ENCODE data around the gene MAGI2. TPM values are rescaled to one million over a fixed set of nuclear protein-coding genes. Genes with fewer than 3 reads are reported as not detected.

MAGI2 gene
- total RNA-seq, 4 donors from 2014 or later, result 0.90 to 2.4 (median 0.99) TPM

DNA sequence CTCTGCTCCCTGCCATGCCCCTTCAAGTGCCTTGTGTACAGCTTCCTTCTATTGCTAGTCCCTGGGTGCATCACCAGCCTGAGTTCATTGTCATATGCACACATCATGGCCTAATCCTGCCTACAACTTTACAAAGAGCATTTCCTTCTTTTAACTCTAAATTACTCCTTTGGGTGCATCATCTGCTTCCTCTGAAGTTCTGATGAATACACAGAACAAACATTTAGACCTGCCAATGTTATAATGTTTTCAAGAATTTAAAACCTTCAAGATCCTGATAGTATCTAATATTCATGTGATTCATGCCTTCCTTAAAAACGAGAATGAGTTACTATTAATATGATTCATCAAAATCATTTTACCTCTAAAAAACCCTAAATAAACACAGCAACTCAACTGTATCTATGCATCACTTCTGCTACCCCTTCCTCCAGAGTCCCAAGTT, 357.1 kb downstream of the MAGI2 start:
- H3K9me3 ChIP-seq, result no peaks in the 10 kb centered on the region
- H3K27me3 ChIP-seq, result no peaks in the 10 kb centered on the region
- no peak overlapping the region for H3K27ac ChIP-seq
- H3K36me3 ChIP-seq, result no peaks in the 10 kb centered on the region
- no peak overlapping the region for H3K4me3 ChIP-seq
- no peak for TF ChIP-seq POLR2A (IDR thresholded peaks at IDR 0.05)
- TF ChIP-seq, protein P1, sequence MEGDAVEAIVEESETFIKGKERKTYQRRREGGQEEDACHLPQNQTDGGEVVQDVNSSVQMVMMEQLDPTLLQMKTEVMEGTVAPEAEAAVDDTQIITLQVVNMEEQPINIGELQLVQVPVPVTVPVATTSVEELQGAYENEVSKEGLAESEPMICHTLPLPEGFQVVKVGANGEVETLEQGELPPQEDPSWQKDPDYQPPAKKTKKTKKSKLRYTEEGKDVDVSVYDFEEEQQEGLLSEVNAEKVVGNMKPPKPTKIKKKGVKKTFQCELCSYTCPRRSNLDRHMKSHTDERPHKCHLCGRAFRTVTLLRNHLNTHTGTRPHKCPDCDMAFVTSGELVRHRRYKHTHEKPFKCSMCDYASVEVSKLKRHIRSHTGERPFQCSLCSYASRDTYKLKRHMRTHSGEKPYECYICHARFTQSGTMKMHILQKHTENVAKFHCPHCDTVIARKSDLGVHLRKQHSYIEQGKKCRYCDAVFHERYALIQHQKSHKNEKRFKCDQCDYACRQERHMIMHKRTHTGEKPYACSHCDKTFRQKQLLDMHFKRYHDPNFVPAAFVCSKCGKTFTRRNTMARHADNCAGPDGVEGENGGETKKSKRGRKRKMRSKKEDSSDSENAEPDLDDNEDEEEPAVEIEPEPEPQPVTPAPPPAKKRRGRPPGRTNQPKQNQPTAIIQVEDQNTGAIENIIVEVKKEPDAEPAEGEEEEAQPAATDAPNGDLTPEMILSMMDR (IDR thresholded peaks at IDR 0.05 in 4 of 5, conservative IDR thresholded peaks at IDR 0.05 in 1 of 5), result no peak
- ATAC-seq (no peak), DNase-seq (no peak)
- H3K4me1 ChIP-seq, result no peaks in the 10 kb centered on the region
- in situ Hi-C loops (cut with MboI; ENCODE audit: low sequenced_read_pairs in 4 of 4), result no loop called here
- intact Hi-C loops (cut with DNase I; ENCODE audit: low total_unique reads), result no loop called here

DNA sequence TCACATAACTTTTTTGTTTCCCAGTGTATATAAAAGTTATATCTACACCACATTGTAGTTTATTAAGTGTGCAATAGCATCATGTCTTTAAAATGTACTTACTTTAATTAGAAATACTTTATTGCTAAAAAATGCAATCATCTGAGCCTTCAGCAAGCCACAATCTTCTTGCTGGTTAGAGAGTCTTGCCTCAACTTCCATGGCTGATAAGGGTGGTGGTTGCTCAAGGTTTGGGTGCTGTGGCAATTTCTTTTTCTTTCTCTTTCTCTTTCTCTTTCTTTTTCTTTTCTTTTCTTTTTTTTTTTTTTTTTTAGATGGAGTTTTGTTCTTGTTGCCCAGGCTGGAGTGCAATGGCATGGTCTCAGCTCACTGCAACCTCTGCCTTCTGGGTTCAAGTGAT, 360.0 kb downstream of the MAGI2 start:
- Histone ChIP-seq H3K27ac (no peak overlapping the region), H3K4me1 (no peaks in the 10 kb centered on the region), H3K27me3 (no peaks in the 10 kb centered on the region), H3K36me3 (no peaks in the 10 kb centered on the region), H3K9me3 (no peaks in the 10 kb centered on the region), H3K4me3 (no peak overlapping the region)
- in situ Hi-C loops (cut with MboI; ENCODE audit: low sequenced_read_pairs in 4 of 4) (no loop called here), intact Hi-C loops (cut with DNase I; ENCODE audit: low total_unique reads) (no loop called here)
- ATAC-seq, result no peak
- no peak for DNase-seq
- TF ChIP-seq POLR2A (IDR thresholded peaks at IDR 0.05), result no peak
- TF ChIP-seq, protein P1 (IDR thresholded peaks at IDR 0.05 in 4 of 5, conservative IDR thresholded peaks at IDR 0.05 in 1 of 5), result no peak

DNA sequence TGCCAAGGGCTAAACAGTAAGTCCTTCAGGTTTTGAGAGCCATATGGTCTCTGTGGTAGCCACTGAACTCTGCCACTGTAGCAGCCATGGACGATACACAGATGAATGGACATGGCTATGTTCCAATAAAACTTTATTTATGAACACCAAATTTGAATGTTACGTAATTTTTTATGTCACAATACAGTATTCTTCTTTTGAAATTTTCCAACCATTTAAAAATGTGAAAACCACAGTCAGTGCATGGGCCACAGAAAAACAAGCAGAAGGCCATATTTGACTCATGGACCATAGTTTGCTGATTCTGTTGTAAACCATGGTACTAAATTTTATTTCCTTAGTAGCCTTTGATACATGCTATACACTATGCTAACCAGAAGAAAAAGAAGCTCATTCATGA, 361.8 kb downstream of the MAGI2 start:
- Histone ChIP-seq H3K27ac (no peak overlapping the region), H3K27me3 (no peaks in the 10 kb centered on the region), H3K4me3 (no peak overlapping the region), H3K36me3 (no peaks in the 10 kb centered on the region), H3K4me1 (no peaks in the 10 kb centered on the region), H3K9me3 (no peaks in the 10 kb centered on the region)
- TF ChIP-seq POLR2A (IDR thresholded peaks at IDR 0.05), result no peak
- TF ChIP-seq, protein P1 (IDR thresholded peaks at IDR 0.05 in 4 of 5, conservative IDR thresholded peaks at IDR 0.05 in 1 of 5), result no peak
- intact Hi-C loops (cut with DNase I; ENCODE audit: low total_unique reads) (no loop called here), in situ Hi-C loops (cut with MboI; ENCODE audit: low sequenced_read_pairs in 4 of 4) (no loop called here)
- DNase-seq (no peak), ATAC-seq (no peak)

DNA sequence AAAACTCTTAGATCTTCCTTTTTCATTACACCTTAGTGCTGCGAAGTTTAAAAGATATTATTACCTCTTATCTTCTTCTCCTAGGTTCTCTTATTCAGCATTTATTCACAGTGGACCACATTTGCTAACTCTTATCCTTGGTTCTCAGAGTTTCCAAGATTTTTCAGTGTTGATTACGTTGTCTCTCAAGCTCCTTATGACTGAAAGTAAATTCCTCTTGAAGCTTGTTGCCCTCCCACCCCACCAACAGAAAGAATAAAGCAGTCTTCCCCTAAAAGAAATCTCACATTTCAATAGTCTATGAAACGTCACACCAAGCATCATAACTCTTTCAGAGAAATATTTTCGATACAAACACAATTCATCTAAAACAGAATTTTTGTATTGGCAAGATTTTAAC, 362.5 kb downstream of the MAGI2 start:
- no peak for TF ChIP-seq POLR2A (IDR thresholded peaks at IDR 0.05)
- TF ChIP-seq, protein P1 (IDR thresholded peaks at IDR 0.05 in 4 of 5, conservative IDR thresholded peaks at IDR 0.05 in 1 of 5), result no peak
- intact Hi-C loops (cut with DNase I; ENCODE audit: low total_unique reads), result no loop called here
- Histone ChIP-seq H3K9me3 (no peaks in the 10 kb centered on the region), H3K4me1 (no peaks in the 10 kb centered on the region), H3K4me3 (no peak overlapping the region), H3K27me3 (no peaks in the 10 kb centered on the region), H3K27ac (no peak overlapping the region), H3K36me3 (no peaks in the 10 kb centered on the region)
- DNase-seq (no peak), ATAC-seq (no peak)
- in situ Hi-C loops (cut with MboI; ENCODE audit: low sequenced_read_pairs in 4 of 4), result no loop called here

DNA sequence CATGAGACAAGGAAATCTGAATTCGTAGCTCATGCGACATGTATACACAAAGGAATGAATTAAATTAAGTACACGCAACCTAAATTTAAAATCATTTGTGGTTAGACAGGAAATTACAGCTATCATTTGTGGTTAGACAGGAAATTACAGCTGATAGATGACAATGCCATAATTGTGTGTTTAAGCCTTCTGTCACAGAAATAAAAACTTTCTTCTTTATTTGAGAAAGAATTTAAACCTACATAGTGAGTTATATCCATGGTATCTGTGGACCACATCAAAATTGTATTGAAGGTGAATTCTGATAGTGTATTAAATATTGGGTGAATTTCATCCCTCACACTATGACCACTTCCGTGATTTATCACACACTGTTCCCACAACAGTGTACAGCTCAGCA, 362.9 kb downstream of the MAGI2 start:
- Histone ChIP-seq H3K4me3 (no peak overlapping the region), H3K27me3 (no peaks in the 10 kb centered on the region), H3K27ac (no peak overlapping the region), H3K36me3 (no peaks in the 10 kb centered on the region), H3K4me1 (no peaks in the 10 kb centered on the region), H3K9me3 (no peaks in the 10 kb centered on the region)
- intact Hi-C loops (cut with DNase I; ENCODE audit: low total_unique reads), result no loop called here
- DNase-seq (no peak), ATAC-seq (no peak)
- in situ Hi-C loops (cut with MboI; ENCODE audit: low sequenced_read_pairs in 4 of 4), result no loop called here
- TF ChIP-seq POLR2A (IDR thresholded peaks at IDR 0.05), result no peak
- TF ChIP-seq, protein P1 (IDR thresholded peaks at IDR 0.05 in 4 of 5, conservative IDR thresholded peaks at IDR 0.05 in 1 of 5), result no peak
